Esophagus muscularis mucosa (tissue), 3 donors: ENCODE data around the gene NUP54.

ENCODE experiments used
- POLR2AphosphoS5 ChIP-seq, 2 donors: sonication (generic); formaldehyde crosslinking; IDR thresholded peaks; one replicate each; pipeline ENCODE4 v1.6.1; 2017; ENCODE audit warnings: antibody characterized with exemption in 2 of 2
- TF ChIP-seq, protein P1 (sequence below), 3 experiments: fragments of 200-600 bp in 2 of 3; fragments of 450-650 bp in 1 of 3; sonication (generic) in 2 of 3; IDR thresholded peaks; one replicate each; pipeline ENCODE4 v1.5.1; 2017 to 2019; ENCODE audit warnings: antibody characterized with exemption in 3 of 3, mild to moderate bottlenecking in 2 of 3, moderate library complexity in 1 of 3

- TF ChIP-seq, protein P1, sequence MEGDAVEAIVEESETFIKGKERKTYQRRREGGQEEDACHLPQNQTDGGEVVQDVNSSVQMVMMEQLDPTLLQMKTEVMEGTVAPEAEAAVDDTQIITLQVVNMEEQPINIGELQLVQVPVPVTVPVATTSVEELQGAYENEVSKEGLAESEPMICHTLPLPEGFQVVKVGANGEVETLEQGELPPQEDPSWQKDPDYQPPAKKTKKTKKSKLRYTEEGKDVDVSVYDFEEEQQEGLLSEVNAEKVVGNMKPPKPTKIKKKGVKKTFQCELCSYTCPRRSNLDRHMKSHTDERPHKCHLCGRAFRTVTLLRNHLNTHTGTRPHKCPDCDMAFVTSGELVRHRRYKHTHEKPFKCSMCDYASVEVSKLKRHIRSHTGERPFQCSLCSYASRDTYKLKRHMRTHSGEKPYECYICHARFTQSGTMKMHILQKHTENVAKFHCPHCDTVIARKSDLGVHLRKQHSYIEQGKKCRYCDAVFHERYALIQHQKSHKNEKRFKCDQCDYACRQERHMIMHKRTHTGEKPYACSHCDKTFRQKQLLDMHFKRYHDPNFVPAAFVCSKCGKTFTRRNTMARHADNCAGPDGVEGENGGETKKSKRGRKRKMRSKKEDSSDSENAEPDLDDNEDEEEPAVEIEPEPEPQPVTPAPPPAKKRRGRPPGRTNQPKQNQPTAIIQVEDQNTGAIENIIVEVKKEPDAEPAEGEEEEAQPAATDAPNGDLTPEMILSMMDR (IDR thresholded peaks at IDR 0.05): no peak
- no peak for TF ChIP-seq POLR2AphosphoS5 (IDR thresholded peaks at IDR 0.05)
Measured at GRCh38 chr4:76192236-76192635, 44.0 kb upstream of the NUP54 start.
